Fibroblast of upper back skin (primary cell): Measurements from ENCODE around the gene STYXL2.

ENCODE experiments used
- DNase-seq: peaks from one replicate; pipeline ENCODE4 v3.0.0-alpha.2; 2013

The STYXL2 gene

DNA sequence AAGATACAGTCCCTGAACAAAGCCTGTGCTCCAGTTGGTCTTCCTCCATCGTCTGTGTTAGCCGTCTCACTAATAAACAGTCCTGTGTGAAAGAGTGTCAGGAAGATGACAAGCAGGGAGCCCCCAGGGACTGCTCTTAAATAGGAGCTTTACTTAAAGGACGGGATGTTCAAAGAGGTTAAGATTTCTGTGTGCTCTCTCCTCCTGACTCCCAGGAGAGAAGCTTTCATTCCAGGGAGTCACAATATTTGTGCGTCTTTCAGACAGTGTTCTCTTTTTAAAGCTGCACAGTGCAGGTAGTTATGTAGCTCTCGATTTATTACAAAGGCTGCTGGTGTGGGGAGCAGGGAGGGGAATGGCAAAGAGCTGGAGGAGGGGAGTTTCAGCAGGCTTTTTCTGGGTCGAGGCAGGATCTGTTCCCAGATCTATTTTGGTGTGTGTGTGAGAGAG, 43.5 kb downstream of the STYXL2 start:
- DNase-seq, result no peak

DNA sequence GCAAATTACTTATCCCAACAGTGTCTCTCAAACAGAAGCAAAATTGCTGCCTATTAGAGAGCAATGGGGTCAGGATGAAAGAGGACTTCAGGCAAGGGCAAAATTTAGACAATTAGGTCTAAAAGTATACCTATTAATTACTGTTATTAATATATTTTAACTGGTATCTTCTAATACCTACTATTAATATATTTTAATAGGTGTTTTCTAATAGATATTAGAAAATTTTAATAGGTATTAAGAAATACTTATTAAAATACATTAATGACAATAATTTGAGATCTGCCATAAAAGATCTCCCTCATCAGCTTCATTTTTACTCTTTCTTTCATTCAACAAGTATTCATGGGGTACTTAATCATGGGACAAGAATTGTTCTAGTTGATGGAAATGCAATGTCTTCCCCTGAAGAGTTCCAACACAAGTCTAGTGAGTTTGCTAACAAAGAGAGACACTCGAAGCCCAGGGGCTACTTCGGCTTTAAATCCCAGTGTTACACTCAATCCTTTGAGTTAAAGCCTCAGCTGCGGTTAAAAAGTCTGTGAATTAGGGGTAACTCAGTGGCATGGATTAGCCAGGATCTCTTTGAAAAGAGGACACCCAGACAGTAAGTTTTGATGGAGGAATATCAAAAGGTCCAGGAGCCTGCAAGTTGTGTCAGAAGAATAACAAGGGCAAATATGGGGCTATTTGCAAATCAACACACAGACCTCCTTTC, 44.1 kb downstream of the STYXL2 start:
- DNase-seq, result no peak

DNA sequence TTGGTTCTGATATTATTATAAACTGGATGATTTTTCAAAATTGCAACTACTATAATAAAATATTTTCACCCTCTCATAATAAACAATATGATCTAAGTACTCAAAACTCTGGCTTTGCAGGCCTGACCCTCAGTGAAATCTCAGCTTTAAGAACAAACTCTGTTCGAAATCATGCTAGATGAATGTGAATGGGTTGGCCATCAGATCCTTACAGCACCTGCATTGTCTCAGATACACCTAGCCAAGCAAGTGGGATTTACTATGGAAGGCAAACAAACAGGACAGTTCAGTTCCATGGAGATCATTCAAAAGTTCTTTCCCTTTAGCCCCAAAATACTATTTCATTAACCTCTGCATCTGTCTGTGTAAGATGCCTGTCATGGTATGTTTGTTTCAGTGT, 44.8 kb downstream of the STYXL2 start:
- no peak for DNase-seq

GRCh38 chr1:167141963-167142362, 48.1 kb downstream of the STYXL2 start:
- no peak for DNase-seq
